Ovary (tissue), 3 donors: ENCODE data around the gene RAB6B.

Source experiments
- POLR2A ChIP-seq: fragments of 450-650 bp; IDR thresholded peaks from one replicate; pipeline ENCODE4 v1.6.1; 2017; ENCODE audit warnings: antibody characterized with exemption, mild to moderate bottlenecking, moderate library complexity
- TF ChIP-seq, protein P1 (sequence below), 3 donors: fragments of 450-650 bp in 2 of 3; fragments of 200-600 bp in 1 of 3; IDR thresholded peaks; one replicate each; pipeline versions ENCODE4 v1.5.1 to v1.8.0; 2016 to 2022; ENCODE audit warnings: antibody characterized with exemption in 3 of 3, mild to moderate bottlenecking in 1 of 3
- donor health status: DM: no; HTN: no; CAD: no.

DNA sequence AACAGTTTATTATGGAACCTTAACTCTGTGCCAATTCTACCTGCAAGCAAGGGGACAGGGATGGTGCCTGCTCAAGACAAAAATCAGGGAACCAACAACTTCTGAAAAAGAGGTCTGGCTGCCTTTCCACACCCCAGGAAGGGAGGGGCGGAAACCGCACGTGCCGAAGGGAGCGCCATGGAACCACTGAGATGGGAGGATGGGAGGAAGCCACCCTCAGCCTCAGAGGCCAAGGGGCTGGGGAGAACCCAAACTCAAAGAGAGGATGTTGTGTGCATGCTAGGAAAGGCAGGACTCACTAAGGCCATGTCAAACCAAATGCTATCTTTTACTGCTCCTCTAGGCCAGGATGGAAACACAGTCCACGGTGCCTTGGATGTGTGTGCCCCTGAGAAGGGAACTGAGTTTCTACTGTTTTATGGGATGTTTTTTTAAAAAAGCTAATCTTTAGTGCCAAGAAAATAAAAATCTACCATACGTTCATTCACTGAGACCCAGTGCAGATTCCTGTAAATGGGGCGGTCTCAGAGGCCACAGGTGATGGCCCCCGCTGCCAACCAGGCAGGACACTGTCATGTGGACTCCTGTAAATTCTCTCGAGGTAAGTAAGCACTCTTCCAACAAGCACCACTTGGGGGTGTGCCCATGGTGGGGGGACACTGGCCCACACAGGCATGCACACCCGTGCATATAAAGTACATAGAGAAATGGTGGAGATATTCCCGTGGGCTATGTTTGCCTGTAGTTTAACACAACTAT lies 69.5 kb downstream of the RAB6B start:
- TF ChIP-seq, protein P1, sequence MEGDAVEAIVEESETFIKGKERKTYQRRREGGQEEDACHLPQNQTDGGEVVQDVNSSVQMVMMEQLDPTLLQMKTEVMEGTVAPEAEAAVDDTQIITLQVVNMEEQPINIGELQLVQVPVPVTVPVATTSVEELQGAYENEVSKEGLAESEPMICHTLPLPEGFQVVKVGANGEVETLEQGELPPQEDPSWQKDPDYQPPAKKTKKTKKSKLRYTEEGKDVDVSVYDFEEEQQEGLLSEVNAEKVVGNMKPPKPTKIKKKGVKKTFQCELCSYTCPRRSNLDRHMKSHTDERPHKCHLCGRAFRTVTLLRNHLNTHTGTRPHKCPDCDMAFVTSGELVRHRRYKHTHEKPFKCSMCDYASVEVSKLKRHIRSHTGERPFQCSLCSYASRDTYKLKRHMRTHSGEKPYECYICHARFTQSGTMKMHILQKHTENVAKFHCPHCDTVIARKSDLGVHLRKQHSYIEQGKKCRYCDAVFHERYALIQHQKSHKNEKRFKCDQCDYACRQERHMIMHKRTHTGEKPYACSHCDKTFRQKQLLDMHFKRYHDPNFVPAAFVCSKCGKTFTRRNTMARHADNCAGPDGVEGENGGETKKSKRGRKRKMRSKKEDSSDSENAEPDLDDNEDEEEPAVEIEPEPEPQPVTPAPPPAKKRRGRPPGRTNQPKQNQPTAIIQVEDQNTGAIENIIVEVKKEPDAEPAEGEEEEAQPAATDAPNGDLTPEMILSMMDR (IDR thresholded peaks at IDR 0.05) = no peak
- no peak for TF ChIP-seq POLR2A
